ENCODE measurements around the gene CLCN1. TPM values are rescaled to one million over a fixed set of nuclear protein-coding genes. Genes with fewer than 3 reads are reported as not detected.
A peak's percentile ranks its signal among the peaks of the same experiment; 100 is the strongest.

Gene CLCN1
- total and polyA plus RNA-seq, 2 donors (not counting 1 experiment from before 2014, with no cell fraction given) = under 0.01 TPM; not detected in 1

DNA sequence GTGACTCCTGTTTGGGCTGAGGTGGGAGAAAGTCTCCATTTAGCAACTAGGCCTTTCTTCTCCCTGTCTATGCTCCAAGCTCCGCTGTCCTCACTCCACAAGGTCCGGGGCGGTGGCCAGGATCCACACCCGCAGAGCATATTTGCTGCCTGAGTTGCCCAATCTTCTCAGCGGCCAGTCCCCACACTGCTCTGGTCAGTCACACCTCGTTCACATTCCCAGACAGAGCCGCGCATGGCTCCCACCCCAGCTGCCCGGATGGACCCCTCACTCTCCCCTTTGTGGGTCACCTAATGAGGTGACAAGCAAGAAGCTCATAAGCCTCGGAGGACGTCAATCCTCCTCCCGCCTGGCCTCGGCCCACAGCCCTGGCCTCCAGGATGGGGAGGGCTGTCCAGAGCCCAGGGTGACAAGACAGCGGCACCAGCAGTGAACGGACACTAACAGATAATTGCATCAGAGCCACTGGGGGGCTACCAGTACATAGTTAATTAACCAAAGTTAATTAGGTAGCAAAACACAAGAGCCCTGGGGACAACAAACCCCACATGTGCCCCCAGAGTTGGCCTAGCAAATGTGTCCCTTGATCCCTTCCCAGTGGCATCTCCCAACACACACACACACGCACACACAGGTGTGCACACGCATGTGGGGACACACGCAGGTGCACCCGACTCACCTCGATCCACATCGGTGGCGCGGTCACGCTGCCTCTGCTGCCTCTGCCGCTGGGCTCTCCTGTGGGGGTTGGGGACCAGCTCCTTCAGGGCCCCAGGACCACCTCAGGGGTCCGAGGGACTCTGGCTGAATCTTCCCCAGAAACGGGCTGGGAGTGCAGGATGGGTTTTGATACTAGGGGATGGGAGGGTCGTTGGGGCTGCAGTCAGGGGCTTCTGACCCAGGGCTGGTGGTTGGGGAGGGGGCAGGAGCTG, 81.0 kb downstream of the CLCN1 start:
- peak; percentile 51 to 56 for DNase-seq (ENCODE audit: low read depth in 2 of 2)
- H3K79me2 ChIP-seq (ENCODE audit: control insufficient read depth, insufficient read depth, low read length) = no peaks in the 10 kb centered on the region
- H3K27ac ChIP-seq (ENCODE audit: insufficient read depth, low read length) = no peak overlapping the region
- no peak overlapping the region for H3K9ac ChIP-seq (ENCODE audit: insufficient read depth, low read length)
- TF ChIP-seq EZH2 (IDR thresholded peaks at IDR 0.05; ENCODE audit: low read length, missing control alignments) = no peak
- TF ChIP-seq, protein P1, sequence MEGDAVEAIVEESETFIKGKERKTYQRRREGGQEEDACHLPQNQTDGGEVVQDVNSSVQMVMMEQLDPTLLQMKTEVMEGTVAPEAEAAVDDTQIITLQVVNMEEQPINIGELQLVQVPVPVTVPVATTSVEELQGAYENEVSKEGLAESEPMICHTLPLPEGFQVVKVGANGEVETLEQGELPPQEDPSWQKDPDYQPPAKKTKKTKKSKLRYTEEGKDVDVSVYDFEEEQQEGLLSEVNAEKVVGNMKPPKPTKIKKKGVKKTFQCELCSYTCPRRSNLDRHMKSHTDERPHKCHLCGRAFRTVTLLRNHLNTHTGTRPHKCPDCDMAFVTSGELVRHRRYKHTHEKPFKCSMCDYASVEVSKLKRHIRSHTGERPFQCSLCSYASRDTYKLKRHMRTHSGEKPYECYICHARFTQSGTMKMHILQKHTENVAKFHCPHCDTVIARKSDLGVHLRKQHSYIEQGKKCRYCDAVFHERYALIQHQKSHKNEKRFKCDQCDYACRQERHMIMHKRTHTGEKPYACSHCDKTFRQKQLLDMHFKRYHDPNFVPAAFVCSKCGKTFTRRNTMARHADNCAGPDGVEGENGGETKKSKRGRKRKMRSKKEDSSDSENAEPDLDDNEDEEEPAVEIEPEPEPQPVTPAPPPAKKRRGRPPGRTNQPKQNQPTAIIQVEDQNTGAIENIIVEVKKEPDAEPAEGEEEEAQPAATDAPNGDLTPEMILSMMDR (conservative IDR thresholded peaks at IDR 0.05 in 1 of 2, IDR thresholded peaks at IDR 0.05 in 1 of 2; ENCODE audit: low read depth in 1 of 2, low read length in 2 of 2) = no peak
- no peak overlapping the region for H3K4me2 ChIP-seq (ENCODE audit: extremely low read depth, insufficient read depth, low read length)
- peaks cover 6% of the 10 kb centered on the region for H3K36me3 ChIP-seq (ENCODE audit: control insufficient read depth, insufficient read depth, low read length)
- peaks cover 8% of the 10 kb centered on the region for H3K4me1 ChIP-seq (ENCODE audit: control insufficient read depth, extremely low read depth, insufficient read depth, low read length)
- H3K4me3 ChIP-seq (replicated peaks in 1 of 4; ENCODE audit: control extremely low read depth in 1 of 4, insufficient read depth in 1 of 4, low read depth in 3 of 4, low read length in 4 of 4) = no peak overlapping the region
- no peak overlapping the region for H2AFZ ChIP-seq (ENCODE audit: low read length)
- H3K27me3 ChIP-seq (ENCODE audit: control insufficient read depth, insufficient read depth, low read length) = no peaks in the 10 kb centered on the region
- H3K9me3 ChIP-seq (ENCODE audit: control insufficient read depth, insufficient read depth, low read depth, low read length) = no peaks in the 10 kb centered on the region
- H4K20me1 ChIP-seq (ENCODE audit: control insufficient read depth, extremely low read depth, insufficient read depth, low read length) = no peaks in the 10 kb centered on the region

DNA sequence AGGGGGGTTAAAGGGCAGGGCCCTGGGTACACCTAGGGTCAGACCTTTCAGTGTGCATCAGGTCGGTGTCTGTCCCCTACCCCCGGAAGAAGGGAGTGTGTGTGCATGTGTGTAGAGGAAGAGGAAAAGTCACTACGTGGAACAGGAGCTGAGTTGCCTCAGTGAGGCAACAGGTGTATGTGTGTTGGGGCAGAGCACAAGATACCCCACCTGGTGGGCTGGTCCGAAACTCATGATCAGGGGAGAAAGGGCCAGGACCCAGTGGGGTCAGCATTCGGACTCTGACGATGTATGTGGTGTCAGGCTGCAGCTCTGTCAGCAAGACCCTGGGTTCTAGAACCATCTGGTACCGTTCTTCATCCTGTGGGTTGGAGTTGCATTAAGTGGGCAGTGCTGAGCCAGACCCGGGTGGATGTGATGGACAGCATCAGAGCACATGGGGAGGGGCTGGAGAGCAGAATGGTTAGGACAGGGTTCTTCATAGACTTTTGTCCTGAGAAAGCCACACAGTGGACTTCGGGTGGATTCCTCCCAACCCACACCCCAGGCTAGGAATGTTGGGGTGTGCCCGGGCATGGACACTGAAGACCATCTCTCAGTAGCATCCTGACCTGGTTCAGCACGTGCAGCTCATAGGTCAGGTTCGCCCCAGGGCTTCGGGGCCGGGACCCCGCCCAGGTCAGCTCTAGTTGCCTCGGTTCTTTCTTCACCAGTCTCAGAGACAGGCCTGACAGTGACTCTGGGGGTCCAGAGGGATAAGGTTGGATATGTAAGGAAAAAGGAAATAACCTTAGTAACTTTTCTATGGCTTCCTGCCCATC, 82.0 kb downstream of the CLCN1 start:
- DNase-seq (ENCODE audit: low read depth in 2 of 2) = no peak
- Histone ChIP-seq H3K79me2 (ENCODE audit: control insufficient read depth, insufficient read depth, low read length) (no peaks in the 10 kb centered on the region), H3K27me3 (ENCODE audit: control insufficient read depth, insufficient read depth, low read length) (no peaks in the 10 kb centered on the region), H3K27ac (ENCODE audit: insufficient read depth, low read length) (no peak overlapping the region), H2AFZ (ENCODE audit: low read length) (no peak overlapping the region), H3K4me3 (replicated peaks in 1 of 4; ENCODE audit: control extremely low read depth in 1 of 4, insufficient read depth in 1 of 4, low read depth in 3 of 4, low read length in 4 of 4) (no peak overlapping the region), H3K4me1 (ENCODE audit: control insufficient read depth, extremely low read depth, insufficient read depth, low read length) (peaks cover 5% of the 10 kb centered on the region), H3K9ac (ENCODE audit: insufficient read depth, low read length) (no peak overlapping the region), H3K4me2 (ENCODE audit: extremely low read depth, insufficient read depth, low read length) (no peak overlapping the region), H3K9me3 (ENCODE audit: control insufficient read depth, insufficient read depth, low read depth, low read length) (no peaks in the 10 kb centered on the region), H4K20me1 (ENCODE audit: control insufficient read depth, extremely low read depth, insufficient read depth, low read length) (no peaks in the 10 kb centered on the region), H3K36me3 (ENCODE audit: control insufficient read depth, insufficient read depth, low read length) (peaks cover 4% of the 10 kb centered on the region)
- no peak for TF ChIP-seq EZH2 (IDR thresholded peaks at IDR 0.05; ENCODE audit: low read length, missing control alignments)
- TF ChIP-seq, protein P1 (conservative IDR thresholded peaks at IDR 0.05 in 1 of 2, IDR thresholded peaks at IDR 0.05 in 1 of 2; ENCODE audit: low read depth in 1 of 2, low read length in 2 of 2) = no peak

DNA sequence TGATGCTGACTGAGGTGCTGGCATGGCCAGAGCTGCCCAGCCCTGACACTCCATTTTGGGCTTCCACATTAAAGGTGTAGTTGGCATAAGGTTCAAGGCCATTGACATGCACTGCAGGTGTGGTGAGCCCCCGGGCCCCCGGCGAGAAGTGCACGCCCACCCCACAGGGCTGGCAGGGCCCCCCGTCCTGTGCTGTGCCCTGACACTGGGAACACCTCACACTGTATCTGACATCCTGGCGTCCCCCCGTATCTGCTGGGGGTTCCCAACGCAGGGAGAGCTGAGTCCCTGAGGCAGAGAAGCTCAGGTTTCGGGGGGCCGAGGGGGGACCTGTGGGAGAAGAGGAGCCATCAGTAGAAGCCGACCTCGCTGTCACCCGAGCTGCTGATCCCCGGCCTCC, 82.7 kb downstream of the CLCN1 start:
- H3K36me3 ChIP-seq (ENCODE audit: control insufficient read depth, insufficient read depth, low read length) = peaks cover 2% of the 10 kb centered on the region
- no peaks in the 10 kb centered on the region for H3K79me2 ChIP-seq (ENCODE audit: control insufficient read depth, insufficient read depth, low read length)
- H2AFZ ChIP-seq (ENCODE audit: low read length) = no peak overlapping the region
- H3K4me3 ChIP-seq (replicated peaks in 1 of 4; ENCODE audit: control extremely low read depth in 1 of 4, insufficient read depth in 1 of 4, low read depth in 3 of 4, low read length in 4 of 4) = no peak overlapping the region
- no peak overlapping the region for H3K27ac ChIP-seq (ENCODE audit: insufficient read depth, low read length)
- no peak overlapping the region for H3K4me2 ChIP-seq (ENCODE audit: extremely low read depth, insufficient read depth, low read length)
- H3K9ac ChIP-seq (ENCODE audit: insufficient read depth, low read length) = no peak overlapping the region
- peaks cover 2% of the 10 kb centered on the region for H3K4me1 ChIP-seq (ENCODE audit: control insufficient read depth, extremely low read depth, insufficient read depth, low read length)
- no peaks in the 10 kb centered on the region for H4K20me1 ChIP-seq (ENCODE audit: control insufficient read depth, extremely low read depth, insufficient read depth, low read length)
- no peak for DNase-seq (ENCODE audit: low read depth in 2 of 2)
- no peak for TF ChIP-seq EZH2 (IDR thresholded peaks at IDR 0.05; ENCODE audit: low read length, missing control alignments)
- TF ChIP-seq, protein P1 (conservative IDR thresholded peaks at IDR 0.05 in 1 of 2, IDR thresholded peaks at IDR 0.05 in 1 of 2; ENCODE audit: low read depth in 1 of 2, low read length in 2 of 2) = no peak
- H3K9me3 ChIP-seq (ENCODE audit: control insufficient read depth, insufficient read depth, low read depth, low read length) = no peaks in the 10 kb centered on the region
- H3K27me3 ChIP-seq (ENCODE audit: control insufficient read depth, insufficient read depth, low read length) = no peaks in the 10 kb centered on the region

Measured in fibroblast of lung (primary cell).